Pancreas (tissue), 10 donors: Measurements from ENCODE around the gene F2. TPM values are rescaled to one million over a fixed set of nuclear protein-coding genes. Genes with fewer than 3 reads are reported as not detected.

Experiments
- ATAC-seq, 4 donors: fragments of 200-7000 bp; cut with Tn5 transposase; one replicate each; pipeline versions ENCODE4 v1.8.0 to v1.9.1; 2020; ENCODE audit warnings: mild to moderate bottlenecking in 4 of 4, moderate library complexity in 4 of 4
- DNase-seq, 6 donors: peaks; one replicate each; pipeline ENCODE4 v3.0.0-alpha.2; 2020
- FAIRE-seq: peaks from 2 replicates; lab custom pipeline; 2012; peaks lifted over from hg19 to GRCh38; lab: Jason Lieb, UNC
- H3K27ac ChIP-seq, 4 donors: fragments of 200-600 bp; sonication (generic); 1 replicate in 3 of 4; 2 replicates in 1 of 4; pipeline versions ENCODE4 v1.5.0 to v1.8.0; 2020
- H3K27me3 ChIP-seq, 4 donors: fragments of 200-600 bp; one replicate each; pipeline ENCODE4 v1.8.0; 2021
- H3K36me3 ChIP-seq, 3 donors: fragments of 200-600 bp; sonication (generic) in 1 of 3; one replicate each; pipeline versions ENCODE4 v1.5.0 to v1.8.0; 2020 to 2021
- H3K4me1 ChIP-seq, 3 donors: fragments of 200-600 bp; one replicate each; pipeline ENCODE4 v1.8.0; 2021
- H3K4me3 ChIP-seq, 4 donors: fragments of 200-600 bp; sonication (generic) in 2 of 4; one replicate each; pipeline versions ENCODE4 v1.5.0 to v1.8.0; 2020 to 2021
- H3K9me3 ChIP-seq, 4 donors: fragments of 200-600 bp; one replicate each; pipeline ENCODE4 v1.8.0; 2021
- WGBS, 2 donors: extraction: QIAGEN DNeasy Blood & Tissue Kit; methylation state at CpG; one replicate each; pipeline ENCODE4 v1.1.7; 2013; 5-methylcytosine and 5-hydroxymethylcytosine counted together
- intact Hi-C, 3 donors: fragments of 100-400 bp; cut with DNase I; formaldehyde crosslinking; loops; one replicate each; pipeline versions ENCODE4 v1.11.1 to v1.14.2; 2022
- polyA plus RNA-seq, 2 donors: library from polyadenylated mRNA; stranded (reverse); fragments of 200-250 nt; gene quantifications; one replicate each; pipeline ENCODE4 v1.2.3, GENCODE V29; 2013
- total RNA-seq, 6 donors: library from RNA; stranded (reverse); fragmentation: NEBNext Ultra II Directional in 4 of 6; extraction: Animal tissue kit (Norgen Biotek cat#: 25700) in 4 of 6; gene quantifications; one replicate each; pipeline versions ENCODE4 v1.2.1 to v1.2.4, GENCODE V29; 2021 to 2023
- TF ChIP-seq, protein P1 (sequence below), 4 donors: fragments of 200-600 bp; sonication (generic) in 3 of 4; IDR thresholded peaks; one replicate each; pipeline versions ENCODE4 v1.5.0 to v1.8.0; 2021; ENCODE audit warnings: antibody characterized with exemption in 4 of 4
- donor health status: healthy with polysubstance abuse.
- donor health status: DM: no; HTN: no; CAD: no; lungs with moderate emphysema.
- donor health status: DM: no; HTN: no; CAD: no.
- donor health status: control.
- donor health status: control.
- donor health status: Bipolar disorder and iron deficiency.
- donor health status: DM: yes; HTN: yes; CAD: no.
- donor health status: DM: no; HTN: no; CAD: no.
- donor health status: DM: no; HTN: no; CAD: no.
- donor health status: DM: yes; HTN: yes; CAD: no.

The F2 gene
- total and polyA plus RNA-seq, 8 donors = 0.08 to 0.76 (median 0.17) TPM; not detected in 4

DNA sequence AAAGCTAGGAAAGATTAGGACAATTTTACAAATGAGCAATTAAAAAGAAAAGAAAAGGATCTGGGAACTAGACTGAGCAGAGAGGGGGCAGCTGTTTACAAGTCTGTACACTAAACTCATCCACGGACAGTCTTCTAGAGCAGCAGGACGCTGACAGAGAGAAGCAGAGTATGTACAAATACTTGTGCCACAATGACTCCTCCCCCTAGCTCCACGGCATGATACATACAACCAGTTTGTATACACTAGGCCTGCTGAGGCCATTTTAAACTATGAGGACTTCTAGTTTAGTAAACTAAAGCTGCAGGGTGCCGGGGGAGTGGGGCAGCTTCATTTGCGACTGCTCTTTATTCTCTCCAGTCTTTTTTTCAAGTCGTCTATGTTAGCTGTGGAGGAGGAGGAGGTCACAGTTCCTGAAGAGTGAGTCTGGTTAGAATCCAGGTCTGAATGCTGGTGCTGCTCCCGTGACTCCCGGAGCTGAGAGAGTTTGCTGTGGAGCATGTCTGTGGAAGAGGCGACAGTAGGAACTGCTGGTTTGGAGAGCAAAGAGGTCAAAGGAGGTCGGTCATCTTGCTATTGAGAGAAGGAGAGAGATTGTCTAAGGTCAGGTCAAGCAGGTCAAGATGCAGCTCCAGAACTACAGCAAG is 24.8 kb downstream of the F2 start:
- intact Hi-C loops = no loop called here
- peaks cover 0 to 46% (median 0%) of the 10 kb centered on the region in 3 donors for H3K36me3 ChIP-seq
- FAIRE-seq (no peak), DNase-seq (no peak), ATAC-seq (no peak)
- no peaks in the 10 kb centered on the region for H3K9me3 ChIP-seq
- H3K4me3 ChIP-seq = no peak overlapping the region
- H3K4me1 ChIP-seq = no peaks in the 10 kb centered on the region
- no peaks in the 10 kb centered on the region for H3K27me3 ChIP-seq
- WGBS, 2 donors = 82 to 84% methylated on average over 10 of the region's 10 CpGs
- TF ChIP-seq, protein P1, sequence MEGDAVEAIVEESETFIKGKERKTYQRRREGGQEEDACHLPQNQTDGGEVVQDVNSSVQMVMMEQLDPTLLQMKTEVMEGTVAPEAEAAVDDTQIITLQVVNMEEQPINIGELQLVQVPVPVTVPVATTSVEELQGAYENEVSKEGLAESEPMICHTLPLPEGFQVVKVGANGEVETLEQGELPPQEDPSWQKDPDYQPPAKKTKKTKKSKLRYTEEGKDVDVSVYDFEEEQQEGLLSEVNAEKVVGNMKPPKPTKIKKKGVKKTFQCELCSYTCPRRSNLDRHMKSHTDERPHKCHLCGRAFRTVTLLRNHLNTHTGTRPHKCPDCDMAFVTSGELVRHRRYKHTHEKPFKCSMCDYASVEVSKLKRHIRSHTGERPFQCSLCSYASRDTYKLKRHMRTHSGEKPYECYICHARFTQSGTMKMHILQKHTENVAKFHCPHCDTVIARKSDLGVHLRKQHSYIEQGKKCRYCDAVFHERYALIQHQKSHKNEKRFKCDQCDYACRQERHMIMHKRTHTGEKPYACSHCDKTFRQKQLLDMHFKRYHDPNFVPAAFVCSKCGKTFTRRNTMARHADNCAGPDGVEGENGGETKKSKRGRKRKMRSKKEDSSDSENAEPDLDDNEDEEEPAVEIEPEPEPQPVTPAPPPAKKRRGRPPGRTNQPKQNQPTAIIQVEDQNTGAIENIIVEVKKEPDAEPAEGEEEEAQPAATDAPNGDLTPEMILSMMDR (IDR thresholded peaks at IDR 0.05) = no peak
- H3K27ac ChIP-seq = no peak overlapping the region

DNA sequence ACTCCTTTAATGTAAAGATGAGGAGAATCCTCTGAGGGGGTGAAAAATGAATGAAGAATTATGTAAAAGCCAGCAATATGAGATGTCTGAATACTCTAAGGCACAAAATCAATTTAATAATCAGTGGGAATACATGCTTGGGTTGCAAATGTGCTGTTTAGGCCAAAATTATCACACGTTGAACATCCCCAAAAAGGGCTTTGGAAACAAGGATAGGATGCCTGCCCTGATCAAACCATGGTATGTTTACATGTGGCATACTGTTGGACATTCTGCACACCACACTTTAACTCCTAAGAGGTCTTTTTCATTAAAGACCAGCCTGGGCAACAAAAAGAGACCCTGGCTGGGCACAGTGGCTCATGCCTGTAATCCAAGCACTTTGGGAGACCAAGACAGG is 26.3 kb downstream of the F2 start:
- 71 to 83% methylated on average over 1 of the region's 1 CpG for WGBS, 2 donors
- Histone ChIP-seq H3K27me3 (no peaks in the 10 kb centered on the region), H3K4me1 (no peaks in the 10 kb centered on the region), H3K27ac (no peak overlapping the region), H3K4me3 (no peak overlapping the region), H3K36me3 (peaks cover 0 to 56% (median 0%) of the 10 kb centered on the region in 3 donors), H3K9me3 (no peaks in the 10 kb centered on the region)
- ATAC-seq (no peak), FAIRE-seq (no peak), DNase-seq (no peak)
- TF ChIP-seq, protein P1 (IDR thresholded peaks at IDR 0.05) = no peak
- intact Hi-C loops = no loop called here

- Histone ChIP-seq H3K27ac (no peak overlapping the region), H3K27me3 (no peaks in the 10 kb centered on the region), H3K4me1 (no peaks in the 10 kb centered on the region), H3K9me3 (no peaks in the 10 kb centered on the region), H3K4me3 (no peak overlapping the region), H3K36me3 (peaks cover 0 to 63% (median 0%) of the 10 kb centered on the region in 3 donors)
- TF ChIP-seq, protein P1 (IDR thresholded peaks at IDR 0.05) = no peak
- no peak for FAIRE-seq
- 89 to 90% methylated on average over 3 of the region's 3 CpGs for WGBS, 2 donors
- intact Hi-C loops = no loop called here
- no peak for ATAC-seq
- no peak for DNase-seq
Observed at GRCh38 chr11:46745995-46746394, 27.0 kb downstream of the F2 start.

DNA sequence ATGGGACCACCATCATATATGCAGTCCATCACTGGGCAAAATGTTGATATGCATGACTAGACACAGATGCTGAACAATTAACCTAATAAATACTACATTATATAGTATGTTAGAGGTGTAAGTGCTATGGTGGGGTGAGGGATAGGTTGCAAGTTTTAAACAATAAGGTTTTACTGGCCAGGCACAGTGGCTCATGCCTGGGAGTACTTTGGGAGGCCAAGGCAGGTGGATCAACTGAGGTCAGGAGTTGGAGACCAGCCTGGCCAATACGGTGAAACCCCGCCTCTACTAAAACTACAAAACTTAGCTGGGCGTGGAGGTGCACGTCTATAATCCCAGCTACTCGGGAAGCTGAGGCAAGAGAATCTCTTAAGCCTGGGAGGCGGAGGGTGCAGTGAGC is 28.1 kb downstream of the F2 start:
- Histone ChIP-seq H3K4me3 (no peak overlapping the region), H3K4me1 (no peaks in the 10 kb centered on the region), H3K9me3 (no peaks in the 10 kb centered on the region), H3K27ac (no peak overlapping the region), H3K27me3 (no peaks in the 10 kb centered on the region), H3K36me3 (peaks cover 0 to 70% (median 0%) of the 10 kb centered on the region in 3 donors)
- intact Hi-C loops = no loop called here
- FAIRE-seq (no peak), ATAC-seq (no peak), DNase-seq (no peak)
- WGBS, 2 donors = 92 to 97% methylated on average over 6 of the region's 6 CpGs
- TF ChIP-seq, protein P1 (IDR thresholded peaks at IDR 0.05) = no peak

DNA sequence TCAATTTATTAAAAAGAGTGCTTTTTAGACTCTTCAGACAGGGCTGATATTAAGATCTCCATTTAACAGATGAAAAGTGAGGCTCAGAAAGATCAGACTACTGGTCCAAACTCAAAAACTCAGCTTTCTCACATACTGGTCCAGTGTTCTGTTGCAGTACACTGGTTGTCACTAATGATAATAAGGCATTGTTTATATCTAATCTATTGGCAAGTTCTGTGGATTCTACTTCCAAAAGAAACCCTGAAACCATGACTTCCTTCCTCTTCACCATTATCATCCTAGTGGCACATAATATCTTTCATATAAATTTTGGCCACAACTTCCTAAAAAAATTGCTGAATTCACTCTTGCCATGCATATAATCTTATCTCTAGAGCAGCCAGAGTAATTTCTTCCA is 36.9 kb downstream of the F2 start:
- H3K9me3 ChIP-seq = no peaks in the 10 kb centered on the region
- ATAC-seq = no peak
- no peaks in the 10 kb centered on the region for H3K4me1 ChIP-seq
- FAIRE-seq = no peak
- peaks cover 9 to 54% (median 17%) of the 10 kb centered on the region in 3 donors for H3K36me3 ChIP-seq
- no peaks in the 10 kb centered on the region for H3K27me3 ChIP-seq
- H3K4me3 ChIP-seq = no peak overlapping the region
- intact Hi-C loops = no loop called here
- no peak overlapping the region for H3K27ac ChIP-seq
- no peak for DNase-seq
- TF ChIP-seq, protein P1 (IDR thresholded peaks at IDR 0.05) = no peak
